Measurements from ENCODE around the gene LNX2. TPM values are rescaled to one million over a fixed set of nuclear protein-coding genes. Genes with fewer than 3 reads are reported as not detected.

LNX2 gene
- total RNA-seq, 1 donor from 2014 or later: 15.1 TPM

- no peak overlapping the region for H3K27ac ChIP-seq
- peaks cover 2% of the 10 kb centered on the region for H3K36me3 ChIP-seq
- no peaks in the 10 kb centered on the region for H3K36me3 Mint-ChIP-seq
- no peaks in the 10 kb centered on the region for H3K9me3 ChIP-seq (ENCODE audit: low read depth)
- H3K27me3 Mint-ChIP-seq (ENCODE audit: insufficient read depth, low read depth): no peaks in the 10 kb centered on the region
- no peaks in the 10 kb centered on the region for H3K4me1 ChIP-seq
- no peak overlapping the region for H3K4me3 Mint-ChIP-seq
- H3K4me1 Mint-ChIP-seq: no peaks in the 10 kb centered on the region
- peaks cover 47% of the 10 kb centered on the region for H4K20me1 ChIP-seq (ENCODE audit: low read depth)
- no peak overlapping the region for H3K4me2 ChIP-seq
- no peak overlapping the region for H3K9ac ChIP-seq
- no peaks in the 10 kb centered on the region for H3K9me3 Mint-ChIP-seq
- no peaks in the 10 kb centered on the region for H3K27me3 ChIP-seq
- H3K27ac Mint-ChIP-seq: no peak overlapping the region
- no peaks in the 10 kb centered on the region for H3K79me2 ChIP-seq (ENCODE audit: low read depth)
- no peaks in the 10 kb centered on the region for H3F3A ChIP-seq (ENCODE audit: low read depth)
- TF ChIP-seq EZH2phosphoT487 (IDR thresholded peaks at IDR 0.05): no peak
- no peak for TF ChIP-seq EZH2 (IDR thresholded peaks at IDR 0.05)
- TF ChIP-seq CTCF (IDR thresholded peaks at IDR 0.05): no peak
- no peak overlapping the region for H3K4me3 ChIP-seq
- no peak for DNase-seq (ENCODE audit: low spot score)
- H2AFZ ChIP-seq (replicated peaks): no peak overlapping the region
These were observed 40.7 kb upstream of the LNX2 start for GRCh38 chr13:27661017-27661416.

- no peaks in the 10 kb centered on the region for H3K27me3 ChIP-seq
- peaks cover 47% of the 10 kb centered on the region for H4K20me1 ChIP-seq (ENCODE audit: low read depth)
- H3K36me3 ChIP-seq: peaks cover under 1% of the 10 kb centered on the region
- no peak for DNase-seq (ENCODE audit: low spot score)
- H3K4me1 ChIP-seq: no peaks in the 10 kb centered on the region
- H3K36me3 Mint-ChIP-seq: no peaks in the 10 kb centered on the region
- H3K4me1 Mint-ChIP-seq: no peaks in the 10 kb centered on the region
- no peaks in the 10 kb centered on the region for H3F3A ChIP-seq (ENCODE audit: low read depth)
- no peaks in the 10 kb centered on the region for H3K27me3 Mint-ChIP-seq (ENCODE audit: insufficient read depth, low read depth)
- no peaks in the 10 kb centered on the region for H3K9me3 ChIP-seq (ENCODE audit: low read depth)
- H3K4me3 ChIP-seq: no peak overlapping the region
- H3K4me3 Mint-ChIP-seq: no peak overlapping the region
- no peaks in the 10 kb centered on the region for H3K9me3 Mint-ChIP-seq
- TF ChIP-seq EZH2phosphoT487 (IDR thresholded peaks at IDR 0.05): no peak
- no peak for TF ChIP-seq CTCF (IDR thresholded peaks at IDR 0.05)
- no peak for TF ChIP-seq EZH2 (IDR thresholded peaks at IDR 0.05)
- H3K27ac ChIP-seq: no peak overlapping the region
- no peaks in the 10 kb centered on the region for H3K79me2 ChIP-seq (ENCODE audit: low read depth)
- H3K9ac ChIP-seq: no peak overlapping the region
- no peak overlapping the region for H3K27ac Mint-ChIP-seq
- H2AFZ ChIP-seq (replicated peaks): no peak overlapping the region
- no peak overlapping the region for H3K4me2 ChIP-seq
These were observed 40.2 kb upstream of the LNX2 start for GRCh38 chr13:27660511-27660910.

GRCh38 chr13:27659145-27659865 is 39.0 kb upstream of the LNX2 start:
- Histone ChIP-seq H3K9ac (no peak overlapping the region), H3K27me3 (no peaks in the 10 kb centered on the region), H3K27ac (no peak overlapping the region), H3F3A (ENCODE audit: low read depth) (no peaks in the 10 kb centered on the region), H2AFZ (replicated peaks) (no peak overlapping the region), H3K4me2 (no peak overlapping the region), H3K4me1 (no peaks in the 10 kb centered on the region), H3K36me3 (peaks cover 4% of the 10 kb centered on the region), H3K4me3 (no peak overlapping the region), H3K79me2 (ENCODE audit: low read depth) (no peaks in the 10 kb centered on the region), H4K20me1 (ENCODE audit: low read depth) (peaks cover 47% of the 10 kb centered on the region), H3K9me3 (ENCODE audit: low read depth) (no peaks in the 10 kb centered on the region)
- no peak for DNase-seq (ENCODE audit: low spot score)
- TF ChIP-seq EZH2phosphoT487 (IDR thresholded peaks at IDR 0.05): no peak
- no peak for TF ChIP-seq CTCF (IDR thresholded peaks at IDR 0.05)
- TF ChIP-seq EZH2 (IDR thresholded peaks at IDR 0.05): no peak
- H3K27me3 Mint-ChIP-seq (ENCODE audit: insufficient read depth, low read depth): no peaks in the 10 kb centered on the region
- H3K4me1 Mint-ChIP-seq: no peaks in the 10 kb centered on the region
- H3K27ac Mint-ChIP-seq: no peak overlapping the region
- H3K36me3 Mint-ChIP-seq: no peaks in the 10 kb centered on the region
- no peak overlapping the region for H3K4me3 Mint-ChIP-seq
- no peaks in the 10 kb centered on the region for H3K9me3 Mint-ChIP-seq

Measured in neural progenitor cell (in vitro differentiated cells).